CD8-positive, alpha-beta memory T cell (primary cell): ENCODE results near the gene KIF16B. TPM values are rescaled to one million over a fixed set of nuclear protein-coding genes. Genes with fewer than 3 reads are reported as not detected.

Experiments used
- CTCF ChIA-PET: fragments of 350-600 bp; sonication (Branson Sonifier 250); formaldehyde crosslinking; loops from one replicate; lab custom pipeline; 2021; ENCODE audit warnings: antibody characterized with exemption; lab: Charles Lee
- POLR2A ChIA-PET: fragments of 350-600 bp; sonication (Branson Sonifier 250); formaldehyde crosslinking; loops from one replicate; lab custom pipeline; 2021; ENCODE audit warnings: antibody characterized with exemption; lab: Charles Lee
- DNase-seq, 5 donors: peaks; one replicate each; pipeline versions ENCODE4 v3.0.0 to v3.0.0-alpha.2; 2020 to 2022; ENCODE audit warnings: mixed read lengths in 1 of 5
- H3K27ac ChIP-seq: one replicate; pipeline ENCODE4 v1.7.0; 2013; ENCODE audit warnings: low read depth, mild to moderate bottlenecking, low read length, moderate library complexity
- H3K27me3 ChIP-seq: 2 replicates; pipeline ENCODE4 v1.7.0; 2013; ENCODE audit warnings: low read length, mild to moderate bottlenecking; ENCODE audit not compliant: insufficient read depth, poor library complexity, severe bottlenecking
- H3K36me3 ChIP-seq: 2 replicates; pipeline ENCODE4 v1.7.0; 2013; ENCODE audit warnings: mild to moderate bottlenecking, low read length, moderate library complexity; ENCODE audit not compliant: insufficient read depth
- H3K4me1 ChIP-seq: 2 replicates; pipeline ENCODE4 v1.7.0; 2013; ENCODE audit warnings: mild to moderate bottlenecking, low read length, moderate library complexity; ENCODE audit not compliant: insufficient read depth
- H3K4me3 ChIP-seq: 2 replicates; pipeline ENCODE4 v1.7.0; 2013; ENCODE audit warnings: mild to moderate bottlenecking, low read length
- H3K9me3 ChIP-seq: 2 replicates; pipeline ENCODE4 v1.7.0; 2013; ENCODE audit warnings: mild to moderate bottlenecking, low read length
- H3K27ac Mint-ChIP-seq, 8 donors: one replicate each; pipeline ENCODE4 v1.8.0; 2020 to 2021; ENCODE audit warnings: mixed read lengths in 8 of 8, mild to moderate bottlenecking in 6 of 8, inconsistent platforms in 3 of 8, moderate library complexity in 3 of 8
- H3K27me3 Mint-ChIP-seq, 2 donors: one replicate each; pipeline ENCODE4 v1.8.0; 2020 to 2021; ENCODE audit warnings: mixed read lengths in 2 of 2, mild to moderate bottlenecking in 1 of 2, moderate library complexity in 1 of 2
- H3K36me3 Mint-ChIP-seq, 3 donors: one replicate each; pipeline ENCODE4 v1.8.0; 2020 to 2021; ENCODE audit warnings: mixed read lengths in 3 of 3, inconsistent platforms in 1 of 3, mild to moderate bottlenecking in 1 of 3
- H3K4me1 Mint-ChIP-seq, 3 donors: one replicate each; pipeline ENCODE4 v1.8.0; 2020 to 2021; ENCODE audit warnings: mixed read lengths in 3 of 3, inconsistent platforms in 1 of 3, mild to moderate bottlenecking in 1 of 3
- H3K4me3 Mint-ChIP-seq, 7 donors: one replicate each; pipeline ENCODE4 v1.8.0; 2020 to 2021; ENCODE audit warnings: mixed read lengths in 7 of 7, mild to moderate bottlenecking in 6 of 7, moderate library complexity in 4 of 7, inconsistent platforms in 2 of 7
- H3K9me3 Mint-ChIP-seq, 5 donors: one replicate each; pipeline ENCODE4 v1.8.0; 2020 to 2022; ENCODE audit warnings: mixed read lengths in 5 of 5, mild to moderate bottlenecking in 3 of 5, moderate library complexity in 2 of 5, inconsistent platforms in 1 of 5
- polyA plus RNA-seq: library from polyadenylated mRNA; unstranded; fragments of 300-500 nt; fragmentation: Illumina TruSeq; gene quantifications from one replicate; pipeline ENCODE4 v1.2.3, GENCODE V29; 2021
- total RNA-seq, 2 experiments: library from RNA; stranded (reverse); gene quantifications; one replicate each; pipeline ENCODE4 v1.2.3, GENCODE V29; 2021

KIF16B gene, protein sequence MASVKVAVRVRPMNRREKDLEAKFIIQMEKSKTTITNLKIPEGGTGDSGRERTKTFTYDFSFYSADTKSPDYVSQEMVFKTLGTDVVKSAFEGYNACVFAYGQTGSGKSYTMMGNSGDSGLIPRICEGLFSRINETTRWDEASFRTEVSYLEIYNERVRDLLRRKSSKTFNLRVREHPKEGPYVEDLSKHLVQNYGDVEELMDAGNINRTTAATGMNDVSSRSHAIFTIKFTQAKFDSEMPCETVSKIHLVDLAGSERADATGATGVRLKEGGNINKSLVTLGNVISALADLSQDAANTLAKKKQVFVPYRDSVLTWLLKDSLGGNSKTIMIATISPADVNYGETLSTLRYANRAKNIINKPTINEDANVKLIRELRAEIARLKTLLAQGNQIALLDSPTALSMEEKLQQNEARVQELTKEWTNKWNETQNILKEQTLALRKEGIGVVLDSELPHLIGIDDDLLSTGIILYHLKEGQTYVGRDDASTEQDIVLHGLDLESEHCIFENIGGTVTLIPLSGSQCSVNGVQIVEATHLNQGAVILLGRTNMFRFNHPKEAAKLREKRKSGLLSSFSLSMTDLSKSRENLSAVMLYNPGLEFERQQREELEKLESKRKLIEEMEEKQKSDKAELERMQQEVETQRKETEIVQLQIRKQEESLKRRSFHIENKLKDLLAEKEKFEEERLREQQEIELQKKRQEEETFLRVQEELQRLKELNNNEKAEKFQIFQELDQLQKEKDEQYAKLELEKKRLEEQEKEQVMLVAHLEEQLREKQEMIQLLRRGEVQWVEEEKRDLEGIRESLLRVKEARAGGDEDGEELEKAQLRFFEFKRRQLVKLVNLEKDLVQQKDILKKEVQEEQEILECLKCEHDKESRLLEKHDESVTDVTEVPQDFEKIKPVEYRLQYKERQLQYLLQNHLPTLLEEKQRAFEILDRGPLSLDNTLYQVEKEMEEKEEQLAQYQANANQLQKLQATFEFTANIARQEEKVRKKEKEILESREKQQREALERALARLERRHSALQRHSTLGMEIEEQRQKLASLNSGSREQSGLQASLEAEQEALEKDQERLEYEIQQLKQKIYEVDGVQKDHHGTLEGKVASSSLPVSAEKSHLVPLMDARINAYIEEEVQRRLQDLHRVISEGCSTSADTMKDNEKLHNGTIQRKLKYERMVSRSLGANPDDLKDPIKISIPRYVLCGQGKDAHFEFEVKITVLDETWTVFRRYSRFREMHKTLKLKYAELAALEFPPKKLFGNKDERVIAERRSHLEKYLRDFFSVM (N-terminal part only)
- 1 to 10 TPM; 3.2 to 3.4 TPM for total RNA-seq
- 6.0 TPM for polyA plus RNA-seq

DNA sequence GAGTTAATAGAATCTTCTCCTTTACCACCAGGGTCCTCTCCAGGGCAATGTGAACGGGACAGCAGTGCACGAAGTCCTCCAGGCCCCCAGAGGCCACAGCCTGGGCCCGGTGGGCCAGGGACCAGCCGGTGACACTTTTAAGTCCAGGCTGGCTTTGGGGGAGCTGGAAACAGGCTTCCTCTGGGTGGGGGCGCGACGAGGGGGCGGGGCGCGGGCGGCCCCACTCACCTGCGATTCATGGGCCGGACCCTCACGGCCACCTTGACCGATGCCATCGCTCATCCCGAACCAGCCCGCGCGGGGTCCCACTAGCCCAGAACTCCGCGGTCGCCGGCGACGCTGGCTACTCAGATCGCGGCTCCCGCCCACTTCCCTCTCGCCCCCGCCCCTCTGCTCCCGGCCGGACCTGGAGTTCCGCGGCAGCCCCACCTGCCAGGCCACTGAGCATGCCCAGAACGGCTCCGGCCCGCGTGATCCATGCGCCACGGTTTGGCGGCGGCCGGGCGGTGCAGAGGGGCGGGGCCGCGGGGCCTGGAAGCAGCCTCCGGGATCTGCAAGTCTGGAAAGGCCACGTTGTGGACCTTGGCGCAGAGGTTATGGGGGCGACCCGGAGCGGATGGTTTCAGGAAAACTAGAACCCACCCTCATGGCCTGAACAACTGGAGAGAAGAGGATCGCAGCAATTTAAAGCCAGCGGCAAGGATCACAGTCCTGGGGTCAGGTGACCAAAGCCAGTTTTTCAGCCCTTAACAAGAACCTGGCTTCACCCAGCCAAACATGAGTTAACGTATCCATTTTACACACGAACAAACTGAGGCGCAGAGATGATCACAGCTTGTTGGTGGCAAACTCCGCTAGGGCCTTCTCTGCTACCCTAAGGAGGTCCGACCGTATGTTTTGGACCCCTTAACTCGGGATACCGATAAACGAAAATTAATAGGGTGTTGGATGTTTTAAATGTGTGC lies at the start of gene KIF16B:
Gene KIF16B (minus strand): TSS at position 448 of the 965 bp plus-strand sequence. CDS start 173 bp downstream, at position 275.
- no peaks in the 10 kb centered on the region for H3K36me3 ChIP-seq
- Mint-ChIP-seq H3K9me3 (no peaks in the 10 kb centered on the region), H3K27me3 (peaks cover 0 to 8% of the 10 kb centered on the region in 2 donors), H3K36me3 (peaks cover 0 to 1% (median 0%) of the 10 kb centered on the region in 3 donors), H3K4me1 (peaks cover 39 to 56% (median 46%) of the 10 kb centered on the region in 3 donors), H3K4me3 (peak within 1 kb of the TSS; percentile 81 to 93 (median 89)), H3K27ac (peak within 1 kb of the TSS in 7 of 8 donors; percentile 30 to 89 (median 81))
- CTCF ChIA-PET: no interaction called here
- H3K9me3 ChIP-seq: no peaks in the 10 kb centered on the region
- peak within 1 kb of the TSS; percentile 48 for H3K27ac ChIP-seq
- H3K4me1 ChIP-seq: peaks cover 20% of the 10 kb centered on the region
- DNase-seq: peak; percentile 52 to 81 (median 77)
- peak within 1 kb of the TSS; percentile 81 for H3K4me3 ChIP-seq
- H3K27me3 ChIP-seq: no peaks in the 10 kb centered on the region
- POLR2A ChIA-PET: no interaction called here

DNA sequence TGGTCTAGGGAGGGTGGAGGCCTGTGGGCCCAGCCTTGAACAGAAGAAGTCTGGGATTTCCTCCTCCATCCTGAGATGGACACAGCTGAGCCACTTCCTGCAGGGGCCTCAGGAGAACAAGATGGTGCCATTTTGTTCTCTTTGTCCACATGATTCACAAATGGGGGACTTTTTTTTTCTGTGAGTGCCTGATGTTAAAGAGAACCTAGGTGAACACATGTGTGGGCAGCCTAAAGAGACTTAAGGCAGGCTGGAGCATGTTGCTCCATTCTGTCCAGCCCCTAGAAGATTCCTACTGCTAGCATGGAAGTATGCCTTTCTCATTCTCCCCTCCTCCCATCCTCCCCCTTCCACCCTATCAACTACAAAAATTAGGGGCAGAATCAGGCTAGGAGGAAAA lies 49.3 kb upstream of the KIF16B start:
- Histone ChIP-seq H3K9me3 (no peaks in the 10 kb centered on the region), H3K27me3 (no peaks in the 10 kb centered on the region), H3K27ac (no peak overlapping the region), H3K36me3 (no peaks in the 10 kb centered on the region), H3K4me1 (no peaks in the 10 kb centered on the region), H3K4me3 (no peak overlapping the region)
- no peak for DNase-seq
- no peak overlapping the region for H3K4me3 Mint-ChIP-seq
- no peaks in the 10 kb centered on the region for H3K4me1 Mint-ChIP-seq
- H3K27me3 Mint-ChIP-seq: no peaks in the 10 kb centered on the region
- peaks cover 0 to 6% (median 4%) of the 10 kb centered on the region in 5 donors for H3K9me3 Mint-ChIP-seq
- CTCF ChIA-PET: no interaction called here
- H3K27ac Mint-ChIP-seq: no peak overlapping the region
- H3K36me3 Mint-ChIP-seq: peaks cover 0 to 4% (median 0%) of the 10 kb centered on the region in 3 donors
- POLR2A ChIA-PET: no interaction called here

DNA sequence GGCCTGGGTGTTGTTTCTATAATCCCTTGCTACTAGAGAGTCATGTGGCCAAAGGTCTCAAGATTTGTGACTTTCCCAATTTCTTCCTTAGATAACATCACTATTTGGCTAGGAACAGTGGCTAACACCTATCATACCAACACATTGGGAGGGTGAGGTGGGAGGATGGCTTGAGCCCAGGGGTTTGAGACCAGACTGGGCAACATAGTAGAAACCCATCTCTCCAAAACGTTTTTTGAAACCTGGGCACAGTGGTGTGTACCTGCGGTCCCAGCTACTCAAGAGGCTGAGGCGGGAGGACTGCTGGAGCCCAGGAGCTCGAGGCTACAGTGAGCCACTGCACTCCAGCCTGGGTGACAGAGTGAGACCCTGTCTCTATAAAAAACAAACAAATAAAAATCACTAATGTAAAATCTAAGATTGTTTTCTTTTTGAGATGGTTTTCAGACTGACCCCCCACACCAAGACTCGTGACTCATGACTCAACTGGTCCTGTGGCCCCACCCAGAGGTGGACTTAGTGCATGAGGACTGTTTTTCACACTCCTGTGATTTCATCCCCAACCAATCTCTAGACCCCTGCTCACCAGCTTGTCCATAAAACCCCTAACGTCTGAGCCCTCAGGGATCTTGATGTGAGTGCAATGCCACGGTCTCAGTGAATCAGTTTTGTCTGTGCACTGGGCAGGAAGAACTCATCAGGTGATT lies 48.3 kb upstream of the KIF16B start:
- peak in 1 of 5 donors; percentile 0 for DNase-seq
- CTCF ChIA-PET: no interaction called here
- Mint-ChIP-seq H3K27ac (no peak overlapping the region), H3K27me3 (peaks cover 1 to 4% of the 10 kb centered on the region in 2 donors), H3K4me1 (no peaks in the 10 kb centered on the region), H3K36me3 (peaks cover 0 to 4% (median 0%) of the 10 kb centered on the region in 3 donors), H3K9me3 (peaks cover 0 to 10% (median 7%) of the 10 kb centered on the region in 5 donors), H3K4me3 (no peak overlapping the region)
- no peaks in the 10 kb centered on the region for H3K27me3 ChIP-seq
- H3K36me3 ChIP-seq: no peaks in the 10 kb centered on the region
- no peak overlapping the region for H3K4me3 ChIP-seq
- no peaks in the 10 kb centered on the region for H3K9me3 ChIP-seq
- POLR2A ChIA-PET: no interaction called here
- no peaks in the 10 kb centered on the region for H3K4me1 ChIP-seq
- H3K27ac ChIP-seq: no peak overlapping the region

DNA sequence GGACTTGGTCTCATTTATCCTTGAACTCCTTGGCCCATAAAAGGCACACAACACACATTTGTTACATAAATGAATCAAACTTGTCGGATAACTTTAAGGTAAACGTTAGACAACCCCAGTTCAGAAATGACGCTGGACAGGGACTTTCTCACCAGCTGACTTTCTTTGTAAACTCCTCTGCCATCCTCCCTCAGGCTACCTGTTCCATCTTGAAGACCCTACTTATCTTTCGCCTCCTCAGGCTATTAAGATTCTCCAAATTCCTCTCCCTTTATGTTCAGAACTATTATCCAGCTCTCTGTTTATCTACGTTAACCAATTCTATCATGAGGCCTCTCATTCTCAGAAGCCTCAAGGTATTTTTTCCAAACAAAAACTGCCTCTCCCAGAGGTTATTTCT lies 47.7 kb upstream of the KIF16B start:
- no peak overlapping the region for H3K27ac ChIP-seq
- H3K27me3 Mint-ChIP-seq: peaks cover 3 to 6% of the 10 kb centered on the region in 2 donors
- peaks cover 0 to 4% (median 0%) of the 10 kb centered on the region in 3 donors for H3K36me3 Mint-ChIP-seq
- DNase-seq: no peak
- no peaks in the 10 kb centered on the region for H3K4me1 Mint-ChIP-seq
- CTCF ChIA-PET: no interaction called here
- H3K4me3 Mint-ChIP-seq: no peak overlapping the region
- H3K36me3 ChIP-seq: no peaks in the 10 kb centered on the region
- no peaks in the 10 kb centered on the region for H3K27me3 ChIP-seq
- no peak overlapping the region for H3K4me3 ChIP-seq
- POLR2A ChIA-PET: no interaction called here
- peaks cover 0 to 12% (median 8%) of the 10 kb centered on the region in 5 donors for H3K9me3 Mint-ChIP-seq
- no peaks in the 10 kb centered on the region for H3K4me1 ChIP-seq
- H3K9me3 ChIP-seq: no peaks in the 10 kb centered on the region
- H3K27ac Mint-ChIP-seq: no peak overlapping the region

DNA sequence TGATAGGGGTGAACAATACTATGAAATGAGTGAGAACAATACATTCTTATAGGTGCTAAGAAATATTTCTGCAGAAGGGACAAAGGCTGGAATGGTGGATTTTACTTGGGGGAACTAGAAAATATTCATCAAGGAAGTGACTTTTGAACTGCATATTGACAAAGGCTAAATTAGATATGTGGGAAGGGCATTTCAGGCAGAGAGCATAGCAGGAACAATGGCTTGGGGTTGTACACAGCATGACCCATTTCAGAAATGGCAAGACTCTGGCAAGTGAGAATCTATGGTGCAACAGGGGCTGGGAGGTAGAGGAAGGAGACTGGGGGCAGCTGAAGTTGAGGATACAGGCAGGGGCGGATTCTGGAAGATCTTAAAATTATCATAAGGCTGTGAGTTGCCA lies 46.7 kb upstream of the KIF16B start:
- Mint-ChIP-seq H3K4me1 (no peaks in the 10 kb centered on the region), H3K27me3 (peaks cover 3 to 6% of the 10 kb centered on the region in 2 donors), H3K27ac (no peak overlapping the region), H3K4me3 (no peak overlapping the region), H3K9me3 (peaks cover 0 to 12% (median 8%) of the 10 kb centered on the region in 5 donors), H3K36me3 (peaks cover 0 to 4% (median 0%) of the 10 kb centered on the region in 3 donors)
- H3K27me3 ChIP-seq: no peaks in the 10 kb centered on the region
- DNase-seq: no peak
- no peaks in the 10 kb centered on the region for H3K9me3 ChIP-seq
- POLR2A ChIA-PET: no interaction called here
- H3K36me3 ChIP-seq: no peaks in the 10 kb centered on the region
- CTCF ChIA-PET: no interaction called here
- no peaks in the 10 kb centered on the region for H3K4me1 ChIP-seq
- H3K4me3 ChIP-seq: no peak overlapping the region
- H3K27ac ChIP-seq: no peak overlapping the region

DNA sequence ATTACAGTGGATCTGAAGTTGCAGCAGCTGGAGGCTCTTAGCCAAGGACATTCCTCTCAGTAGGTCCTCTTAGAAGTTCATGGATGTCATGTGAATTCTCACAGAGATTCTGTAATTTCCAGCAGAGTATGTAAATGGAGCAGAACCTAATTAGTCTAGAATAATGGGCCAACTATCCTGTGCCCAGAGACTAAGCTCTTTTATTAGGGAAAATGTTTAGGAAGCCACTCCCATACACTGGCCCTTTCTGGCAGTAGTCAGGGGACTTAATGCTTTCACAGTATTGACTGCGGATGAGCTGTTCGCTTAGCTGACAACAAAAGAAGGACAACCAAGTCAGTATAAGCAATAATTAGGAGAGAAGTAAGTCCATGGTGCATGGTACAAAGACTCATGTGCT lies 43.8 kb upstream of the KIF16B start:
- no peak for DNase-seq
- Histone ChIP-seq H3K9me3 (no peaks in the 10 kb centered on the region), H3K27me3 (no peaks in the 10 kb centered on the region), H3K4me3 (no peak overlapping the region), H3K36me3 (no peaks in the 10 kb centered on the region), H3K4me1 (no peaks in the 10 kb centered on the region), H3K27ac (no peak overlapping the region)
- ChIA-PET POLR2A (no interaction called here), CTCF (no interaction called here)
- Mint-ChIP-seq H3K4me1 (no peaks in the 10 kb centered on the region), H3K9me3 (peaks cover 0 to 12% (median 6%) of the 10 kb centered on the region in 5 donors), H3K27ac (no peak overlapping the region), H3K36me3 (no peaks in the 10 kb centered on the region), H3K27me3 (peaks cover 3 to 6% of the 10 kb centered on the region in 2 donors), H3K4me3 (no peak overlapping the region)
